Glutamatergic neuron (in vitro differentiated cells): ENCODE results near the gene PODXL. TPM values are rescaled to one million over a fixed set of nuclear protein-coding genes. Genes with fewer than 3 reads are reported as not detected.

Source experiments
- DNase-seq: peaks from one replicate; pipeline ENCODE4 v3.0.0; 2022
- H3K27ac Mint-ChIP-seq: one replicate; pipeline ENCODE4 v1.8.0; 2020; ENCODE audit warnings: mild to moderate bottlenecking, mixed read lengths, inconsistent platforms; ENCODE audit not compliant: unreplicated experiment
- H3K27me3 Mint-ChIP-seq: one replicate; pipeline ENCODE4 v1.8.0; 2020; ENCODE audit warnings: mild to moderate bottlenecking, moderate library complexity, mixed read lengths, inconsistent platforms; ENCODE audit not compliant: unreplicated experiment
- H3K36me3 Mint-ChIP-seq: one replicate; pipeline ENCODE4 v1.8.0; 2020; ENCODE audit warnings: mild to moderate bottlenecking, mixed read lengths, inconsistent platforms; ENCODE audit not compliant: unreplicated experiment
- H3K4me1 Mint-ChIP-seq: one replicate; pipeline ENCODE4 v1.8.0; 2020; ENCODE audit warnings: mild to moderate bottlenecking, low read depth, mixed read lengths, inconsistent platforms; ENCODE audit not compliant: unreplicated experiment
- H3K4me3 Mint-ChIP-seq: one replicate; pipeline ENCODE4 v1.8.0; 2020; ENCODE audit warnings: mild to moderate bottlenecking, mixed read lengths, inconsistent platforms; ENCODE audit not compliant: unreplicated experiment
- H3K9me3 Mint-ChIP-seq: one replicate; pipeline ENCODE4 v1.8.0; 2020; ENCODE audit warnings: mild to moderate bottlenecking, moderate library complexity, mixed read lengths, inconsistent platforms; ENCODE audit not compliant: unreplicated experiment
- CTCF ChIP-seq: fragments of 200-600 bp; sonication (generic); IDR thresholded peaks from one replicate; pipeline ENCODE4 v1.5.0; 2021; ENCODE audit not compliant: partially characterized antibody, unreplicated experiment
- total RNA-seq: library from RNA; stranded (reverse); fragmentation: NEBNext Ultra II Directional; extraction: Animal tissue kit (Norgen Biotek cat#: 25700); gene quantifications from one replicate; pipeline ENCODE4 v1.2.1, GENCODE V29; 2021; ENCODE audit not compliant: unreplicated experiment

PODXL gene
- total RNA-seq, 1 donor from 2014 or later, result 12.3 TPM

GRCh38 chr7:131501422-131501821 is 55.0 kb downstream of the PODXL start:
- Mint-ChIP-seq H3K36me3 (no peaks in the 10 kb centered on the region), H3K27ac (peak overlapping the region; percentile 97), H3K9me3 (peaks cover 18% of the 10 kb centered on the region), H3K4me1 (peaks cover 51% of the 10 kb centered on the region), H3K27me3 (peaks cover 7% of the 10 kb centered on the region), H3K4me3 (peak overlapping the region; percentile 70)
- no peak for DNase-seq
- TF ChIP-seq CTCF, result no peak

- Mint-ChIP-seq H3K36me3 (no peaks in the 10 kb centered on the region), H3K4me3 (no peak overlapping the region), H3K27me3 (peaks cover 7% of the 10 kb centered on the region), H3K4me1 (peaks cover 57% of the 10 kb centered on the region), H3K9me3 (peaks cover 18% of the 10 kb centered on the region), H3K27ac (peak overlapping the region; percentile 97)
- DNase-seq, result no peak
- no peak for TF ChIP-seq CTCF
Observed at GRCh38 chr7:131500357-131500756, 56.1 kb downstream of the PODXL start.

- Mint-ChIP-seq H3K4me1 (peaks cover 61% of the 10 kb centered on the region), H3K27ac (no peak overlapping the region), H3K27me3 (peaks cover 7% of the 10 kb centered on the region), H3K36me3 (no peaks in the 10 kb centered on the region), H3K9me3 (peaks cover 16% of the 10 kb centered on the region), H3K4me3 (no peak overlapping the region)
- TF ChIP-seq CTCF, result no peak
- no peak for DNase-seq
Observed at GRCh38 chr7:131499801-131500200, 56.6 kb downstream of the PODXL start.

- Mint-ChIP-seq H3K4me1 (peaks cover 62% of the 10 kb centered on the region), H3K4me3 (no peak overlapping the region), H3K27ac (no peak overlapping the region), H3K9me3 (peaks cover 13% of the 10 kb centered on the region), H3K36me3 (no peaks in the 10 kb centered on the region), H3K27me3 (peaks cover 7% of the 10 kb centered on the region)
- no peak for TF ChIP-seq CTCF
- DNase-seq, result no peak
Observed at GRCh38 chr7:131498237-131498885, 58.1 kb downstream of the PODXL start.

- Mint-ChIP-seq H3K27me3 (peaks cover 6% of the 10 kb centered on the region), H3K4me1 (peaks cover 56% of the 10 kb centered on the region), H3K36me3 (no peaks in the 10 kb centered on the region), H3K27ac (no peak overlapping the region), H3K9me3 (peaks cover 9% of the 10 kb centered on the region), H3K4me3 (no peak overlapping the region)
- TF ChIP-seq CTCF, result no peak
- DNase-seq, result no peak
Observed at GRCh38 chr7:131497454-131497853, 59.0 kb downstream of the PODXL start.
